Subcutaneous abdominal adipose tissue (tissue), 5 donors: Measurements from ENCODE around the gene PCNX4.

ENCODE experiments used
- H3K27ac ChIP-seq: one replicate; pipeline ENCODE4 v1.7.0; 2013; ENCODE audit warnings: low read depth, mild to moderate bottlenecking, inconsistent platforms, low read length, moderate library complexity
- H3K27me3 ChIP-seq, 5 donors: one replicate each; pipeline ENCODE4 v1.7.0; 2013; ENCODE audit warnings: low read length in 5 of 5, inconsistent platforms in 1 of 5; ENCODE audit not compliant: control insufficient read depth in 5 of 5, insufficient read depth in 4 of 5
- H3K36me3 ChIP-seq, 5 donors: one replicate each; pipeline ENCODE4 v1.7.0; 2013; ENCODE audit warnings: low read length in 5 of 5; ENCODE audit not compliant: control insufficient read depth in 5 of 5, insufficient read depth in 5 of 5
- H3K4me1 ChIP-seq, 5 donors: one replicate each; pipeline ENCODE4 v1.7.0; 2013; ENCODE audit warnings: low read length in 5 of 5, mild to moderate bottlenecking in 3 of 5, moderate library complexity in 1 of 5; ENCODE audit not compliant: control insufficient read depth in 5 of 5, insufficient read depth in 5 of 5
- H3K4me3 ChIP-seq, 5 donors: one replicate each; pipeline ENCODE4 v1.7.0; 2013; ENCODE audit warnings: low read length in 5 of 5, low read depth in 1 of 5
- H3K9ac ChIP-seq, 5 donors: one replicate each; pipeline ENCODE4 v1.7.0; 2013; ENCODE audit warnings: low read length in 5 of 5, mild to moderate bottlenecking in 4 of 5, moderate library complexity in 3 of 5
- H3K9me3 ChIP-seq, 5 donors: one replicate each; pipeline ENCODE4 v1.7.0; 2013; ENCODE audit warnings: low read length in 5 of 5; ENCODE audit not compliant: control insufficient read depth in 5 of 5
- donor health status: healthy.
- donor health status: healthy.
- donor health status: healthy.
- donor health status: healthy.
- donor health status: healthy.

Gene PCNX4

GRCh38 chr14:60215127-60215444 lies 123.4 kb downstream of the PCNX4 start:
- H3K9me3 ChIP-seq: no peaks in the 10 kb centered on the region
- no peaks in the 10 kb centered on the region for H3K4me1 ChIP-seq
- no peak overlapping the region for H3K27ac ChIP-seq
- H3K9ac ChIP-seq: no peak overlapping the region
- H3K4me3 ChIP-seq: no peak overlapping the region
- no peaks in the 10 kb centered on the region for H3K36me3 ChIP-seq
- H3K27me3 ChIP-seq: no peaks in the 10 kb centered on the region

DNA sequence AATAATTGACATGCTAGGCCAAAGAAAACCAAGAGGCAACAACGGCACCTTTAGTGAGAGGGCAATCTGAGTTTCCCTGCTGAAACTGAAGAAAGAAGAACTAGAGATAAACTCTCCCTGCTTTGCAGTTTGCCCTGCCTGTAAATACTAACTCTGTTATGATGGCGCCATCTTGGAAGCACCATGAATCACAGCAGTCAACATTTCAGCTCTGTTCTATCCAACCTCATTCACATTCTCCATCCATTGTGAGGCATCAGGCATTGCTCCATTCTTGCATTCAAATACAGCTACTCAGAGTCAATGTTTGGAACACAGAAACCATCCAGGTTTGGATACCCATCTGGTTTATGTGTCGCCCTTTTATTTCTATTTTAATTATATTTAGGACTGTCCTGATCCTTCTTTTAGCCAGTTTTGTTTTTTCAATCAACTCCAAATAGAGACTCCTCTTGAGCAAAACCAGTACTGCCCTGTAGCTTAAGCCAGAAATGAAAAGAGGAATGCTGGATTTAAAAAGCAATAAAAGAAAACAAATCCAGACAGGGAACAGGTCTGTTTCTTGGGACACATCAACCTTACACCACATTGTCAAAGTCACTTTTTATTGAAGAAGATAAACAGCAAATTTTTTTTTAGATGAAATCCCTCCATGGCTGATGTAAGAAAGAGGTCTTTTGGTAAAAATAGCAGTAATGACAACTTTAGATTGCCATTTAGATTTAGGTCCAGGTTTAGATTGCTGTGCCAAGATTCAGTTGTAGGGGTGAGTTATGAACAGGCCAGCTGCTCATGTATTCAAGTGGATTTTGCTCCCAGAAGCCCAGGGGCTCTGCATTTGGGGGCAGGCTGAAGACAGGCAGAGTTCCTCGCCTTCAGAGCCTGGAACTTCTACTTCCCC lies 124.0 kb downstream of the PCNX4 start:
- Histone ChIP-seq H3K27ac (no peak overlapping the region), H3K9me3 (no peaks in the 10 kb centered on the region), H3K36me3 (no peaks in the 10 kb centered on the region), H3K4me1 (no peaks in the 10 kb centered on the region), H3K27me3 (no peaks in the 10 kb centered on the region), H3K4me3 (no peak overlapping the region), H3K9ac (no peak overlapping the region)

DNA sequence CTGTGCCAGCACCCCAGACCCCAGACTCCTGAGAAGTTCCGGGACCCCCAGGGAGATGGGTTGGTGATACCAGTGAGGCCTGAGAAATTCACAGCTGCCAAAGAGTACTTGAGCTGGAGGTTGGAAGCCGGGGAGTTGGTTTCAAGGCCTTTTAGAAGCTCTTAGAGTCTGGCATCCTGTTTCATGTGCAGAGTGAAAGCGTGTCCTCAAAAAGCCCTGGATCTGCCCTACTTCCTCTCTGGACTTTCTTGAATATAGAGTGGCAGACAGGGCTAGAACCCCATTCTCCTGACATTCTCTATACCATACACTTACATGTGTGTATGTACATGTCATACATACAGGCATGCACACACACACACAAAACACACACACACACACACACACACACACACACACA lies 126.0 kb downstream of the PCNX4 start:
- Histone ChIP-seq H3K4me1 (no peaks in the 10 kb centered on the region), H3K4me3 (no peak overlapping the region), H3K27me3 (no peaks in the 10 kb centered on the region), H3K27ac (no peak overlapping the region), H3K9ac (no peak overlapping the region), H3K9me3 (no peaks in the 10 kb centered on the region), H3K36me3 (no peaks in the 10 kb centered on the region)
